Measurements from ENCODE around the gene NT5C3A.
"Not testable (repeated sequence)": the region's sequence is repeated elsewhere in the genome, so short reads cannot be mapped to it uniquely, and the experiment has no call there.

DNA sequence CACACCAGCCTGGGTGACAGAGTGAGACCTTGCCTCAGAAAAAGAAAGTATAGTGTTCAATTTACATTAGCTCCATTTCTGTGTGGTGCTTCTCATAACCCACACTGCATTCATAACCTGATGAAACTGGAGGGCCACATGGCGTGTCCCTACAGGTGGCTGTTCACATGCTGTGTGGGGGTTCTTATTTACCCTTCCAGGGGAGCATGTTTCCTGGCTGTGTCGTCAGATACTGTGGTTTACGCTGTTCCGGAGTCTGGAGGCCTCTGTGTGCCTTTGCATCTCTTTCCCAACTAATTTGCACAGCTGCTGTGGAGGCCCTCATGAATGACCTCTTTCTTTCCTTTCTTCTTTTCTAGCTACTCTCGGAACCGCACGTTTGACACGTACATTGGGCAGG lies 74.4 kb downstream of the NT5C3A start:
- TF ChIP-seq CTCF (conservative IDR thresholded peaks at IDR 0.05; ENCODE audit: low read length); EZH2phosphoT487 (IDR thresholded peaks at IDR 0.05; ENCODE audit: borderline replicate concordance): not testable (repeated sequence)
